A673 (cell line): ENCODE measurements around the gene SPATA32. TPM values are rescaled to one million over a fixed set of nuclear protein-coding genes. Genes with fewer than 3 reads are reported as not detected.

Source experiments
- BruUV-seq: library from RNA; stranded (reverse); fragments of 400-500 nt; replicated peaks from 2 replicates; lab custom pipeline; 2021; lab: Mats Ljungman, UMichigan
- CTCF ChIA-PET: fragments of 300-600 bp; sonication (Branson Sonifier 250); formaldehyde crosslinking; loops from one replicate; lab custom pipeline; 2022; ENCODE audit warnings: antibody characterized with exemption; lab: Charles Lee
- POLR2A ChIA-PET: fragments of 300-600 bp; sonication (Branson Sonifier 250); formaldehyde crosslinking; loops from one replicate; lab custom pipeline; 2022; ENCODE audit warnings: antibody characterized with exemption; ENCODE audit not compliant: low non-redundant PET; lab: Charles Lee
- DNase-seq: peaks from one replicate; pipeline ENCODE4 v3.0.0-alpha.2; 2015; ENCODE audit warnings: low spot score
- H3K27ac ChIP-seq: fragments of 200-600 bp; sonication (generic); 2 replicates; pipeline ENCODE4 v1.5.1; 2016; ENCODE audit warnings: mixed run types, low read depth, mild to moderate bottlenecking, mixed read lengths, antibody characterized with exemption, low read length; ENCODE audit not compliant: poor library complexity, severe bottlenecking
- H3K27me3 ChIP-seq: fragments of 200-600 bp; sonication (generic); replicated peaks from 2 replicates; pipeline ENCODE4 v1.6.1; 2017; ENCODE audit warnings: mixed run types, low read depth, mild to moderate bottlenecking, mixed read lengths, antibody characterized with exemption, low read length; ENCODE audit not compliant: insufficient read depth, poor library complexity
- H3K36me3 ChIP-seq: fragments of 200-600 bp; sonication (generic); 2 replicates; pipeline ENCODE4 v1.6.1; 2016; ENCODE audit warnings: mixed run types, mild to moderate bottlenecking, mixed read lengths, antibody characterized with exemption, low read length; ENCODE audit not compliant: insufficient read depth, poor library complexity, severe bottlenecking
- H3K4me1 ChIP-seq: fragments of 200-600 bp; sonication (generic); 2 replicates; pipeline ENCODE4 v1.6.1; 2017; ENCODE audit warnings: mixed run types, mild to moderate bottlenecking, mixed read lengths, antibody characterized with exemption, low read length; ENCODE audit not compliant: insufficient read depth, poor library complexity, severe bottlenecking
- H3K4me3 ChIP-seq: fragments of 200-600 bp; sonication (generic); 2 replicates; pipeline ENCODE4 v1.5.1; 2016; ENCODE audit warnings: low read depth, mixed run types, mild to moderate bottlenecking, mixed read lengths, low read length; ENCODE audit not compliant: poor library complexity, severe bottlenecking
- H3K9me3 ChIP-seq: fragments of 200-600 bp; sonication (generic); 2 replicates; pipeline ENCODE4 v1.6.1; 2016; ENCODE audit warnings: mixed run types, low read depth, mild to moderate bottlenecking, mixed read lengths, antibody characterized with exemption, low read length; ENCODE audit not compliant: poor library complexity, severe bottlenecking
- EZH2 ChIP-seq: fragments of 200-600 bp; sonication (generic); IDR thresholded peaks from 2 replicates; pipeline ENCODE4 v1.6.1; 2017; ENCODE audit warnings: borderline replicate concordance, low read depth, mild to moderate bottlenecking, mixed read lengths, antibody characterized with exemption, low read length; ENCODE audit not compliant: poor library complexity, severe bottlenecking
- intact Hi-C: fragments of 100-400 bp; cut with micrococcal nuclease; formaldehyde crosslinking; loops from one replicate; pipeline ENCODE4 v1.10.0; 2022; ENCODE audit not compliant: unreplicated experiment
- total RNA-seq: library from RNA; stranded (reverse); gene quantifications from 2 replicates; pipeline ENCODE4 v1.2.3, GENCODE V29; 2021
- TF ChIP-seq, protein P1 (sequence below): fragments of 300-800, 200-600 bp; sonication (generic); conservative IDR thresholded peaks from 2 replicates; pipeline ENCODE4 v1.5.1; 2017; ENCODE audit warnings: low read depth, mild to moderate bottlenecking, antibody characterized with exemption, low read length, moderate library complexity, mixed read lengths

Gene SPATA32
- total RNA-seq, 1 experiment from 2014 or later = not detected

DNA sequence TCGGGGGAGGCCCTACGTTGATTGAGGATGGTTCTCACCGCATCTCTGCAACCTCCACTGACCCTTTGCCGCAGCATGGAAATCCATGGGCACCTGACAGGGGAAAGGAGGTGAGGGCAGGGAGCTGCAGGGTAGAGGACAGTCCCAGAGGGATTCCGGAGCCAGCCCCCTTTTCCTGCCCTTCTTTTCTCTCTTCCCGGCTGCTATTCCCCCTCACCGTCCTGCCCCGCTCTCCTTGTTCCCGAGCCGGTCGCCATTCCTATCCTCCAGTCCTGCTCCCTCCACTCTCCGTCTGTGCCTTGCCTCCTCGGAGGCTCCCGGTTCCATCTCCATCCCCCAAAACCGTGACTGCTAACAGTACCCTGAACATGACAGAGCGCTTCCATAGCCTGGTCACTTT is 4.8 kb downstream of the SPATA32 start:
- DNase-seq = no peak

DNA sequence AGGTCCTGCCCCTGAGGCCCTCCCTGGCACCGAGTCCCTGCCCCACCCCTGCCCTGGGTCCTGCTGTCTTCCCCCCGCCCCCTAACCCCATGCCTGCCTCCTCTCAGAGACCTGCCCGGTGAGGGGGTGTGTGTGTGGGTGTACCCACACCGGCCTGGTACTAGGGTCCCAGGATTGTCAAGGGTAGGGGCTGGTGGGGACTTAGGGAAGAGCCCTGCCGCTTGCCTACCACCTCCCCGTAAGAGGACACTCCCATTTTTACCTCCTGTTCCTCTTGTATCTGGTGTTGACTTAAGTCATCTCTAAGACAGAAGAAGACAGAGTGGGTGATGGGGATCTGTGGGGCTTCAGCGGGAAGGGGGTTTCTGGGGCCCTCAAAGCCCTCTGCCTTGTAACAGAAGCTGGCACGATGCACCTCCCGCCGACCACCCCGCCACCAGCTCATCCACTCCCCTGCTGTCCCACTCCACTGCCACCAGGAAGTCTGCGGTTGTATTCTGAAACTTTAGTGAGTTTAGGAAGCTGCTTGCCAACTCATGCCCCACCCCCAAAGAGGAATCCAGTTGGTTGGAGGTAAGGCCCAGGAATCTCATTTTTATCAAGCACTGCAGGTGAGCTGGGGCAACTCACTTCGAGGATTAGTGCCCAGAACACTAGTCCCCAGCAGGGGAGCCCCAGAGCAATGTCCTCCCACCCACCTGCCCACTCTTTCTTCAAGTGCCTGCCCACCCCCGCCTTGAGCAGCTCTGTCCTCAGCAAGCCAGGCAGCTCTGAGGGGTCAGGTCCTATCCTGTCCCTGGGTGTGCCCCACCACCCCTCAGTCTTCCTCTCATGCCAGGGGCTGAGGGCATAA is 5.6 kb downstream of the SPATA32 start:
- Histone ChIP-seq H3K4me1 (no peaks in the 10 kb centered on the region), H3K27me3 (no peaks in the 10 kb centered on the region), H3K4me3 (no peak overlapping the region), H3K27ac (no peak overlapping the region), H3K9me3 (no peaks in the 10 kb centered on the region), H3K36me3 (no peaks in the 10 kb centered on the region)
- no peak for DNase-seq
- BruUV-seq = no TSS peak
- CTCF ChIA-PET = no interaction called here
- no peak for TF ChIP-seq EZH2
- TF ChIP-seq, protein P1, sequence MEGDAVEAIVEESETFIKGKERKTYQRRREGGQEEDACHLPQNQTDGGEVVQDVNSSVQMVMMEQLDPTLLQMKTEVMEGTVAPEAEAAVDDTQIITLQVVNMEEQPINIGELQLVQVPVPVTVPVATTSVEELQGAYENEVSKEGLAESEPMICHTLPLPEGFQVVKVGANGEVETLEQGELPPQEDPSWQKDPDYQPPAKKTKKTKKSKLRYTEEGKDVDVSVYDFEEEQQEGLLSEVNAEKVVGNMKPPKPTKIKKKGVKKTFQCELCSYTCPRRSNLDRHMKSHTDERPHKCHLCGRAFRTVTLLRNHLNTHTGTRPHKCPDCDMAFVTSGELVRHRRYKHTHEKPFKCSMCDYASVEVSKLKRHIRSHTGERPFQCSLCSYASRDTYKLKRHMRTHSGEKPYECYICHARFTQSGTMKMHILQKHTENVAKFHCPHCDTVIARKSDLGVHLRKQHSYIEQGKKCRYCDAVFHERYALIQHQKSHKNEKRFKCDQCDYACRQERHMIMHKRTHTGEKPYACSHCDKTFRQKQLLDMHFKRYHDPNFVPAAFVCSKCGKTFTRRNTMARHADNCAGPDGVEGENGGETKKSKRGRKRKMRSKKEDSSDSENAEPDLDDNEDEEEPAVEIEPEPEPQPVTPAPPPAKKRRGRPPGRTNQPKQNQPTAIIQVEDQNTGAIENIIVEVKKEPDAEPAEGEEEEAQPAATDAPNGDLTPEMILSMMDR = no peak
- intact Hi-C loops = no loop called here
- POLR2A ChIA-PET = interaction anchor here (0.6 kb wide), 1 partner anchor 14 kb away, joined by 4 read pairs; no protein-coding TSS in a partner anchor

More for the DNA sequence above, 4.8 kb downstream of the SPATA32 start:
- Histone ChIP-seq H3K27ac (no peak overlapping the region), H3K4me1 (no peaks in the 10 kb centered on the region), H3K36me3 (no peaks in the 10 kb centered on the region), H3K9me3 (no peaks in the 10 kb centered on the region), H3K4me3 (no peak overlapping the region), H3K27me3 (no peaks in the 10 kb centered on the region)
- CTCF ChIA-PET = no interaction called here
- no peak for TF ChIP-seq EZH2
- TF ChIP-seq, protein P1 = no peak
- intact Hi-C loops = no loop called here
- BruUV-seq = no TSS peak
- POLR2A ChIA-PET = interaction anchor here (0.6 kb wide), 1 partner anchor 15 kb away, joined by 4 read pairs; no protein-coding TSS in a partner anchor

DNA sequence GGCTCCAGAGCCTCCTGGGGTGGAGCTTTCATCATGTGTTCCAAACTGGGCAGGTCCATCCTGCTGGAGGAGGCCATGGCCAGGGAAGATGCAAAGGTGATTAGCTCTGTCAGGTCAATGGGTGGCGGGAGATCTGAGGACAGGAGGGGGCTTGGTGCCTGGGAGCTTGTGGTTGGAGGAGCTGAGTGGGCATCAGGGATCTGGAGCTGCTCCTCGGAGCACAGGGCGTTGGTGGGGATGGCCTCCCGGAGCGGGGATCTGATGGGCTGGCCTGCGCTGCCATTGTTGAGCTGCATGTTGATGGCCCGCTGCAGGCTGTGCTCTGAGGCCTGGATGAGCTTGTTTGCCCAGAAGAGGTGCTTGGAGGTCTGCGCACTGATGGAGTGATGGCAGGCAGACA is 6.5 kb downstream of the SPATA32 start:
- ChIA-PET POLR2A (no interaction called here), CTCF (no interaction called here)
- Histone ChIP-seq H3K27me3 (no peaks in the 10 kb centered on the region), H3K9me3 (no peaks in the 10 kb centered on the region), H3K27ac (no peak overlapping the region), H3K4me1 (no peaks in the 10 kb centered on the region), H3K36me3 (no peaks in the 10 kb centered on the region), H3K4me3 (no peak overlapping the region)
- intact Hi-C loops = no loop called here
- no peak for DNase-seq
- no peak for TF ChIP-seq EZH2
- TF ChIP-seq, protein P1 = no peak
- BruUV-seq = no TSS peak
